Skin epidermis (tissue), 12 donors: ENCODE results near the gene CA4.

Experiments used
- H3K27ac ChIP-seq, 21 experiments: fragments of 200-600 bp; sonication (generic) in 11 of 21; one replicate each; pipeline ENCODE4 v1.5.0; 2020; ENCODE audit warnings: mild to moderate bottlenecking in 3 of 21, inconsistent platforms in 2 of 21, moderate library complexity in 2 of 21
- H3K4me3 ChIP-seq, 7 experiments: fragments of 200-600 bp; sonication (generic) in 2 of 7; one replicate each; pipeline ENCODE4 v1.5.0; 2020; ENCODE audit warnings: inconsistent platforms in 2 of 7, mild to moderate bottlenecking in 2 of 7, moderate library complexity in 1 of 7

The CA4 gene

GRCh38 chr17:60128171-60128859, 21.5 kb upstream of the CA4 start:
- no peak overlapping the region for H3K4me3 ChIP-seq
- H3K27ac ChIP-seq, result no peak overlapping the region

DNA sequence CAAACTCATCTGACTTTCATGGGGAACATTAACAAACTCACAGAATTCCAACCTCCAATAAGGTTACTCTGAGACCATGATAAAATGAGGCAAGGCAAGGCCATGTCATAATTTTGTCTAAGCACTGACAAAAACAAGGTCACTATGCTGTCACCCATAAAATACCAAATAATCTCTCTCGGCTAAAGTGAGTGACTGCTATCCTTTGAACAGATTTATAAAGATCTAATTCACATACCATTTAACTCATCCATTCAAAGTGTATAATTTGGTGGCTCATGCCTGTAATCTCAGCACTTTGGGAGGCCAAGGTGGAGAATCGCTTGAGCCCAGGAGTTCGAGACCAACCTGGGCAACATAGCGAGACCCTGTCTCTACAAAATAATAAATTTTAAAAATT, 20.6 kb upstream of the CA4 start:
- H3K4me3 ChIP-seq, result no peak overlapping the region
- no peak overlapping the region for H3K27ac ChIP-seq

DNA sequence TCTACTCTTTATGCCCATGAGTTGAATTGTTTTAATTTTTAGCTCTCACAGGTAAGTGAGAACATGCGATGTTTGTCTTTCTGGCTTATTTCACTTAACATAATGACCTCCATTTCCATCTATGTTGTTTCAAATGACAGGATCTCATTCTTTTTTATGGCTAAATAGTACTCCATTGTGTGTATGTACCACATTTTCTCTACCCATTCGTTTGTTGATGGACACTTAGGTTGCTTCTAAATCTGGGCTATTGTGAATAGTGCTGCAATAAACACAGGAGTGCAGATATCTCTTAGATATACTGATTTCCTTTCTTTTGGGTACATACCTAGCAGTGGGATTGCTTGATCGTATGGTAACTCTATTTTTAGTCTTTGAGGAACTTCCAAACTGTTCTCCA, 19.3 kb upstream of the CA4 start:
- H3K4me3 ChIP-seq, result no peak overlapping the region
- no peak overlapping the region for H3K27ac ChIP-seq

GRCh38 chr17:60134396-60135150, 15.2 kb upstream of the CA4 start:
- Histone ChIP-seq H3K4me3 (peak overlapping the region; percentile 40 to 81 (median 52)), H3K27ac (peak overlapping the region in 16 of 21 experiments; percentile 14 to 82 (median 60))

DNA sequence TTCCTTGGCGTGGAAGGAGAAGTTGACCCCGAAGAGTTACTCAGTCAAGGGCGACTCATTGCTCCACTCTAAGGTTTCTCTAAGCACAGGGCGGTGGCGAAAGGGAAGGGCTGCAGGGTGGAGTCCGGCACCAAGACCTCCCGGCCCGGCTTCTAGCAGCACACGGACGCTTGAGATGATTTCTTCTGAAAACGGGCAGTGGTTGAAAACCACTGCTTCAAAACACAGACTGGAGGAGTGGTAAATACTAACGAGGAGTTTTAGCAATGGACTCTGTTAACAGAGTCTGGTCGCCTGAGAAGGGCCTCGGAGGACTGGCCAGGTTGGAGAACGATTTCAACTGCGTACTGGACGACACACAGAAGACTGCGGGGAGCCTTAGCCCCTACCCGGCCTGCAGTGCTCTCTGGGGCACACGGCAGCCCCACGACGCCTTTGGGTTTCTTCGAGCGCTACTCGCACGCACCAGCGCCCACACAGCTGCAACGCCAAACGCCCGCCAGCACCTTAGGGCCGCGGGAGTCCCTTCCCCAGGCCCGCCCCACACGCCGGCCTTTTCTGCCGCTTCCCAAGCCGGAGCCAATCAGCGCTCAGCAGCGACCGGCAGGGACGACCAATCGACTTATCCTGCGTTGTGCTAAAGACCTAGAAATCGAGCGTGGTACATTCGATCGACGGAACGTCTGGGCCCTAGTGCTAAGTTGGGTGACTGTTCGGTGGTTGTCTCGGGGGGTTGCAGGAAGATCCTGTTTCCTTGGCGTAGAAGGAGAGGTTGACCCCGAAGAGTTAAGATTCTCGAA, 14.4 kb upstream of the CA4 start:
- peak overlapping the region in 19 of 21 experiments; percentile 14 to 82 (median 54) for H3K27ac ChIP-seq
- peak overlapping the region; percentile 40 to 81 (median 52) for H3K4me3 ChIP-seq

DNA sequence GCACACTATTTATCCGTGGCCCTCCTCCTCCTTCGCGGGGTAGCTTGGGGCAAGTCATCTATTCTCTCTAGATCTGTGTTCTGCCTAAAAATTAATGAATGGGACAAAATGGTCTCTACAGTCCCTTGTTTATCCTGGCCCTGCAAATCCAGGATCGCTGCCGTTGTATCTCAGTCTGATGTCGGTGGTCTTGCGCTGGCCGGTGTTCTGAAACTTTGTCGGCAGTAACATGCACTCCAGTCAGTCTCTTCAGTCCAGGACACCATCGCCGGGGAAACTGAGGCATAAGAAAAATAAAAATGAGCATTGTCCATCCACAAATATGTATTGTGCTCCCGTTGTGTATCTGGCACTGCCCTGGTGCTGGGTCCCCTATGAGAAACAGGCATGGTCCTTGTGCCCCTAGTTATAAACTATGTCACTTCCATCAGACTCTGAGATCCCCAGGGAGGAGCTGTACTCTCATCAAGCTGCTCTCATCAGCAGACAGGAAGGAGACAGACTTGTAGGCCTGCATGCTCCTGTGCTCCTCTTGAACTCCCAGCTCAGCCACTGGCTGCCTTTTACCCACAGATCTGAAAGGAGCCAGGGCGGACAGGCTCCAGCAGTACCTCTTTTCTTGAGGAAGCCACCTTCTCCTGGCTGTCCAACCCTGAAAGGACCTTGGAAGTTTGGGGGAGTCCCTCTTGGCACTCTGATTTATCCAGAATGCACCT, 13.7 kb upstream of the CA4 start:
- Histone ChIP-seq H3K4me3 (peak overlapping the region in 2 of 7 experiments; percentile 44 to 60), H3K27ac (no peak overlapping the region)

GRCh38 chr17:60137731-60138130, 12.0 kb upstream of the CA4 start:
- no peak overlapping the region for H3K27ac ChIP-seq
- H3K4me3 ChIP-seq, result no peak overlapping the region

- H3K27ac ChIP-seq, result no peak overlapping the region
- no peak overlapping the region for H3K4me3 ChIP-seq
Observed at GRCh38 chr17:60138769-60139437, 10.9 kb upstream of the CA4 start.

DNA sequence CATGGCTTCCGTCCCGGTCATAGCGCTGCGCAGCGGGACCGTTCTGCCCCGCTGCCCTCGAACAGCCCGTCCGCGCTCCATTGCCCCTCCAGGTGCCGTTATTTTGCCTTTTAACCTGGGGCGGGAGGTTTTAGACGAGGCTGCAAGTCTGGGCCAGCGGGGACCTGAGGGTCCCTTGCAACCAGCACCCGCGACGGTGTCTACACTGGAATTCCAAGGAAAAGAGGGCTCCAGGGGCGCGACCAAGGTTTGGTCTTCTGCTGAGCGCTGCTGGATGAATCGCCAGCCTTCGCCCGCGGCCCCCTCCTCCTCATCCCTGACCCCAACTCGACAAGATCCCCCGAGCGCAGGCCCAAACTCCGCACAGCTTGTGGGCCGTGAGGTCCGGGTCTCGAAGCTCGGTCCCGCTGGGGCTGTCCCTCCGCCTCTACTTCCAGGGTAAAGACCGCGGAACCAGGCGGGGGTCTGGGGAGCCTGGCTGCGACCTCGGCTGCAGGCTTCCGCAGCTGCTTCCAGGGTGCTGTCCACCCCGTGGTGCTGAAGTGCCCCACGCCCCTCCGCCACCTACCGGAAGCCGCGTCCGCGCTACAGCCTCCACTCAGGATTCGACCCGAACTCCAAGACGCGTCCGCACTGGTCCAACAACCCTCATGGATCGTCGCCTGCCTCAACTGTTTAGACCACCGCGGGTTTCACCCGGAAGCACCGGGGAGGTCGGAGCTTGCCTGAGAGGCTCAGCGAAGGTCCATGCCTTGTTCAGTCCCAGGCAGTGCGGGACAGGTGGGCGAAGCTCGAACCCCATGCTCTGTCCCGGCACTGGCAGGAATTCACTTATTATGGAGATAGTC, 10.1 kb upstream of the CA4 start:
- H3K27ac ChIP-seq, result no peak overlapping the region
- no peak overlapping the region for H3K4me3 ChIP-seq

- no peak overlapping the region for H3K27ac ChIP-seq
- H3K4me3 ChIP-seq, result no peak overlapping the region
Observed at GRCh38 chr17:60141111-60142018, 8.4 kb upstream of the CA4 start.

DNA sequence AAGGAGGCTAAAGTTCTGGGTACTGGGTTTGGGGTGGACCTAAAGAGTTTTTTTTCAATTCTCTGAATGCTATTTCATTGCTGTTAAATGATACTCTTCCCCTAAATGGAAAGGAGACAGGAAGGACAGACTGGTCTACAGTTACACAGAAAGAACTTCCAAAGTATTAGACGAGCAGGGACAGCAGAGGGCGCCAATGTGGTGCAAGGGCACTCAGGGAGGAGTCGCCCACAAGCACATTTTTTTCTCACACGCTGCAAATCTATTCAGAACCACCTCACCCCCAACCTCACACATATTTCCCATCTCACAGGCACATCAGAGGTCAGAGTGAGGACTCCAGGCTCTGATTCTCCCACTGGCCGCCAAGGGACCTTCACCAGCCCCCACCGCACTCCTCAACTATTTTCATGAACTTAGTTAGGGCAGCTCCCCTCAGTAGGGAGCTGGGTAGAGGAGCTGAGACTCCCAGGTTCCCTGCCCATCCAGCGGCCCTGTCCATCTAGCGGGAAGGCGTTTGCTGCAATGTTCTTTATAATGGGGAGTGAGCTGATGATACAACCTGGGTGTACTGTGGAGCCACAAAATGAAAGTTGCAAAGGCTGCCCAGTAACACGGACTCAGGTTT, 6.8 kb upstream of the CA4 start:
- no peak overlapping the region for H3K4me3 ChIP-seq
- no peak overlapping the region for H3K27ac ChIP-seq

GRCh38 chr17:60145006-60145935, 4.5 kb upstream of the CA4 start:
- Histone ChIP-seq H3K27ac (no peak overlapping the region), H3K4me3 (no peak overlapping the region)

GRCh38 chr17:60146206-60146605, 3.6 kb upstream of the CA4 start:
- H3K27ac ChIP-seq, result no peak overlapping the region
- H3K4me3 ChIP-seq, result no peak overlapping the region

GRCh38 chr17:60147553-60148223, 2.1 kb upstream of the CA4 start:
- Histone ChIP-seq H3K27ac (no peak overlapping the region), H3K4me3 (no peak overlapping the region)

GRCh38 chr17:60148373-60148772, 1.4 kb upstream of the CA4 start:
- Histone ChIP-seq H3K27ac (no peak overlapping the region), H3K4me3 (no peak overlapping the region)
